HL-60 (cell line): ENCODE results near the gene FOCAD.

Experiments used
- DNase-seq, 2 experiments: peaks; one replicate each; pipeline ENCODE4 v3.0.0-alpha.2; 2010 to 2020; ENCODE audit warnings: low read depth in 1 of 2, low spot score in 1 of 2
- H3K27ac ChIP-seq: fragments of 250-450 bp; sonication (Bioruptor Pico); replicated peaks from 2 replicates; pipeline ENCODE4 v1.5.1; 2020; ENCODE audit warnings: mild to moderate bottlenecking, moderate library complexity
- H3K27me3 ChIP-seq: fragments of 250-450 bp; sonication (Bioruptor Pico); 2 replicates; pipeline ENCODE4 v1.5.1; 2021; ENCODE audit warnings: mild to moderate bottlenecking, moderate library complexity; ENCODE audit not compliant: insufficient read depth, poor library complexity, severe bottlenecking
- H3K4me3 ChIP-seq: replicated peaks from 2 replicates; pipeline ENCODE4 v1.5.1; 2011; ENCODE audit warnings: mild to moderate bottlenecking, control low read depth, low read length; ENCODE audit not compliant: insufficient read depth
- GABPA ChIP-seq: IDR thresholded peaks from 2 replicates; pipeline ENCODE4 v1.6.1; 2012; ENCODE audit warnings: low read depth
- POLR2AphosphoS5 ChIP-seq: IDR thresholded peaks from 2 replicates; pipeline ENCODE4 v1.6.1; 2012; ENCODE audit warnings: low read depth
- SPI1 ChIP-seq: IDR thresholded peaks from 2 replicates; pipeline ENCODE4 v1.6.1; 2012; ENCODE audit warnings: low read depth, mild to moderate bottlenecking, borderline replicate concordance
- TF ChIP-seq, protein P1 (sequence below): IDR thresholded peaks from one replicate; pipeline ENCODE4 v1.5.1; 2011; ENCODE audit warnings: low read length, control low read depth, inconsistent platforms; ENCODE audit not compliant: insufficient read depth
- TF ChIP-seq, protein P2 (sequence below): IDR thresholded peaks from 2 replicates; pipeline ENCODE4 v1.6.1; 2012; ENCODE audit warnings: low read depth; ENCODE audit not compliant: insufficient replicate concordance

Gene FOCAD

DNA sequence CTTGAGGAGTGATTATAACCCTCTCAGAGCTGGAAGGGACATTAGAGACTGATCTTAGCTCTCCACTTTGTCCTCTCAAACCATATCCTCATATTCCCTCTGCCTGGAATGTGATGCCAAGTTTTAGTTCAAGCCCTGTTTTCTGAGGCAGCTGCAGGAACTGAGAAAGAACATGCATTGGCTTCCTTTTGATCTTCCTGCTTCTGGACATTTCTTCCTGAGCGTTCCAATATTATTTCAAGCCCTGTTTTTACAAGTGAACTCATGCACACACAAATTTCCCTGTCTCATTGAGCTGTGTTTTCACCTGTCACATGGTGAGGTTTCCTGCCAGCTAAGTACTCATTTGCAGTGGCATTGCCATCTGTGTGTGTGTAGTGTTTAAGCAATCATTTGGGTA is 17.0 kb downstream of the FOCAD start:
- Histone ChIP-seq H3K4me3 (no peak overlapping the region), H3K27ac (no peak overlapping the region), H3K27me3 (no peaks in the 10 kb centered on the region)
- DNase-seq = no peak
- TF ChIP-seq GABPA = no peak
- TF ChIP-seq, protein P1, sequence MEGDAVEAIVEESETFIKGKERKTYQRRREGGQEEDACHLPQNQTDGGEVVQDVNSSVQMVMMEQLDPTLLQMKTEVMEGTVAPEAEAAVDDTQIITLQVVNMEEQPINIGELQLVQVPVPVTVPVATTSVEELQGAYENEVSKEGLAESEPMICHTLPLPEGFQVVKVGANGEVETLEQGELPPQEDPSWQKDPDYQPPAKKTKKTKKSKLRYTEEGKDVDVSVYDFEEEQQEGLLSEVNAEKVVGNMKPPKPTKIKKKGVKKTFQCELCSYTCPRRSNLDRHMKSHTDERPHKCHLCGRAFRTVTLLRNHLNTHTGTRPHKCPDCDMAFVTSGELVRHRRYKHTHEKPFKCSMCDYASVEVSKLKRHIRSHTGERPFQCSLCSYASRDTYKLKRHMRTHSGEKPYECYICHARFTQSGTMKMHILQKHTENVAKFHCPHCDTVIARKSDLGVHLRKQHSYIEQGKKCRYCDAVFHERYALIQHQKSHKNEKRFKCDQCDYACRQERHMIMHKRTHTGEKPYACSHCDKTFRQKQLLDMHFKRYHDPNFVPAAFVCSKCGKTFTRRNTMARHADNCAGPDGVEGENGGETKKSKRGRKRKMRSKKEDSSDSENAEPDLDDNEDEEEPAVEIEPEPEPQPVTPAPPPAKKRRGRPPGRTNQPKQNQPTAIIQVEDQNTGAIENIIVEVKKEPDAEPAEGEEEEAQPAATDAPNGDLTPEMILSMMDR = no peak
- TF ChIP-seq POLR2AphosphoS5 = no peak
- no peak for TF ChIP-seq SPI1
- TF ChIP-seq, protein P2, sequence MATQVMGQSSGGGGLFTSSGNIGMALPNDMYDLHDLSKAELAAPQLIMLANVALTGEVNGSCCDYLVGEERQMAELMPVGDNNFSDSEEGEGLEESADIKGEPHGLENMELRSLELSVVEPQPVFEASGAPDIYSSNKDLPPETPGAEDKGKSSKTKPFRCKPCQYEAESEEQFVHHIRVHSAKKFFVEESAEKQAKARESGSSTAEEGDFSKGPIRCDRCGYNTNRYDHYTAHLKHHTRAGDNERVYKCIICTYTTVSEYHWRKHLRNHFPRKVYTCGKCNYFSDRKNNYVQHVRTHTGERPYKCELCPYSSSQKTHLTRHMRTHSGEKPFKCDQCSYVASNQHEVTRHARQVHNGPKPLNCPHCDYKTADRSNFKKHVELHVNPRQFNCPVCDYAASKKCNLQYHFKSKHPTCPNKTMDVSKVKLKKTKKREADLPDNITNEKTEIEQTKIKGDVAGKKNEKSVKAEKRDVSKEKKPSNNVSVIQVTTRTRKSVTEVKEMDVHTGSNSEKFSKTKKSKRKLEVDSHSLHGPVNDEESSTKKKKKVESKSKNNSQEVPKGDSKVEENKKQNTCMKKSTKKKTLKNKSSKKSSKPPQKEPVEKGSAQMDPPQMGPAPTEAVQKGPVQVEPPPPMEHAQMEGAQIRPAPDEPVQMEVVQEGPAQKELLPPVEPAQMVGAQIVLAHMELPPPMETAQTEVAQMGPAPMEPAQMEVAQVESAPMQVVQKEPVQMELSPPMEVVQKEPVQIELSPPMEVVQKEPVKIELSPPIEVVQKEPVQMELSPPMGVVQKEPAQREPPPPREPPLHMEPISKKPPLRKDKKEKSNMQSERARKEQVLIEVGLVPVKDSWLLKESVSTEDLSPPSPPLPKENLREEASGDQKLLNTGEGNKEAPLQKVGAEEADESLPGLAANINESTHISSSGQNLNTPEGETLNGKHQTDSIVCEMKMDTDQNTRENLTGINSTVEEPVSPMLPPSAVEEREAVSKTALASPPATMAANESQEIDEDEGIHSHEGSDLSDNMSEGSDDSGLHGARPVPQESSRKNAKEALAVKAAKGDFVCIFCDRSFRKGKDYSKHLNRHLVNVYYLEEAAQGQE = no peak

DNA sequence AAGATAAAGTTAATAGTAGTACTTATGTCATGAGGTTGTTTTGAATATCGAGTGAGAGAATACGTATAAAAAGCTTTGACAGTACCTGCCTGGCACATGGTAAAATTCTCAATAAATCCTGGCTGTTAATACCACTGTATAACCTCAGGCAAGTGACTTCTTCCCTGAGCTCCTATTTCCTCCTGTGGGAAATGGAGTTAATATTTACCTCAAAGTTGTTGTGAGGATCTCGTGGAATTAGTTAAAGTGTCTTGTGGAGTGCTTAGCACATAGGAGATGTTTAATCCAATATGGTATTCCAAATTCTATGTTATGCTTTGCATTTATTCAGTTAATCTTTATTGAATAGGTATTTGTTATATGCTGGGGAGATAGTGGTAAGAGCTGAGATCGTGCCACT is 18.5 kb downstream of the FOCAD start:
- DNase-seq = no peak
- Histone ChIP-seq H3K4me3 (no peak overlapping the region), H3K27ac (no peak overlapping the region), H3K27me3 (no peaks in the 10 kb centered on the region)
- TF ChIP-seq, protein P2 = no peak
- TF ChIP-seq, protein P1 = no peak
- TF ChIP-seq GABPA = no peak
- TF ChIP-seq POLR2AphosphoS5 = no peak
- no peak for TF ChIP-seq SPI1

DNA sequence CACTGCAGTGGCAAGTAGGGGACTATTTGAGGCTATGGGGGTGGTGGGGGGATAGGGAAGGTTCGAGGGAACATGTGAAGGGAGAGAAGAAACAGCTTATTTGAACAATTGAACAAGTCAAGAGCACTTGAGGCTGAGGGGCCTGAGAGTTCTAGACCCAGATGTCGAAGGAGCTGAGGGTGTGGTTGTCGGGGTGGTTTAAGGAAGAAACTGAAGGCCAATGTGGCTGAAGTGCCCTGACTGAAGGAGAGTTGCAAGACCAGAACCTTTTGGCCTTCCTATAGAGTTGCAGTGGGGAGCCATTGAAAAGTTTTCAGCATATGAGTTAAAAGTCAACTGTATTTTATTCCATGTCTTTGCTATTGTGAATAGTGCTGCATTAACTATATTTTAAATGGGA is 19.1 kb downstream of the FOCAD start:
- Histone ChIP-seq H3K4me3 (no peak overlapping the region), H3K27me3 (no peaks in the 10 kb centered on the region), H3K27ac (no peak overlapping the region)
- TF ChIP-seq GABPA (no peak), SPI1 (no peak), POLR2AphosphoS5 (no peak)
- TF ChIP-seq, protein P2 = no peak
- TF ChIP-seq, protein P1 = no peak
- no peak for DNase-seq
